ENCODE data around the gene RAB31. TPM values are rescaled to one million over a fixed set of nuclear protein-coding genes. Genes with fewer than 3 reads are reported as not detected.

Gene RAB31
- total and polyA plus RNA-seq, 2 of the 13 experiments (the other 11 are each of a cell fraction or from before 2014, with no cell fraction given): 1.1 to 1.7 TPM

DNA sequence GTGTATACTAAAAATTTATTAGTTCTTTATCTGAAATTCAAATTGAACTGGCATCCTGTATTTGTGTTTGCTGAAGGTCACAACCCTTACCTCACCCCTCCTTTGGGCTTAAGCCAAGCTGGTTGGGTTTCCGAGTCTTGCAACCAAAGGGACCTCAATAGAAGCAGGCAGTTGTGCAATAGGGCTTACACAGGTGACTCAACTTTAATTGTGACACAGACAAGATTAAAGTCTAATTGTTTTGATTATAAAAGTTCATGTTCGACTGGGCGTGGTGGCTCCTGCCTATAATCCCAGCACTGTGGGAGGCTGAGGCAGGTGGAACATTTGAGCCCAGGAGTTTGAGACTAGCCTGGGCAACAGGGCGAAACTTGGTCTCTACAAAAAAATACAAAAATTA is 71.5 kb downstream of the RAB31 start (continued):
- TF ChIP-seq, protein P1, sequence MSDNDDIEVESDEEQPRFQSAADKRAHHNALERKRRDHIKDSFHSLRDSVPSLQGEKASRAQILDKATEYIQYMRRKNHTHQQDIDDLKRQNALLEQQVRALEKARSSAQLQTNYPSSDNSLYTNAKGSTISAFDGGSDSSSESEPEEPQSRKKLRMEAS (IDR thresholded peaks at IDR 0.05): no peak
- TF ChIP-seq KDM4B (CRISPR knock-in tag; IDR thresholded peaks at IDR 0.05) (no peak), CEBPG (CRISPR knock-in tag; IDR thresholded peaks at IDR 0.05) (peak; percentile 86), HNF4A (CRISPR knock-in tag; IDR thresholded peaks at IDR 0.05) (peak; percentile 19; the same call in 1 of the 2 replicates), ZNF557 (CRISPR knock-in tag; IDR thresholded peaks at IDR 0.05) (no peak), SOX13 (IDR thresholded peaks at IDR 0.05) (no peak), SOX13 (CRISPR knock-in tag; conservative IDR thresholded peaks at IDR 0.05 in 1 of 2, IDR thresholded peaks at IDR 0.05 in 1 of 2) (peak in 1 of 2 experiments; percentile 42; a peak in 1 of 4 replicates), SOX5 (CRISPR knock-in tag; IDR thresholded peaks at IDR 0.05; ENCODE audit: borderline replicate concordance) (peak; percentile 29; the same call in 1 of the 2 replicates), ZNF567 (CRISPR knock-in tag; IDR thresholded peaks at IDR 0.05; ENCODE audit: borderline replicate concordance) (no peak), NR2F6 (IDR thresholded peaks at IDR 0.05) (peak; percentile 64), NR2F6 (CRISPR knock-in tag; IDR thresholded peaks at IDR 0.05) (peak; percentile 47; the same call in 1 of the 2 replicates), ZNF781 (CRISPR knock-in tag; IDR thresholded peaks at IDR 0.05; ENCODE audit: borderline replicate concordance, not compliant biosample characterization) (no peak), ZNF775 (CRISPR knock-in tag; IDR thresholded peaks at IDR 0.05; ENCODE audit: borderline replicate concordance) (no peak), PAX8 (CRISPR knock-in tag; IDR thresholded peaks at IDR 0.05; ENCODE audit: borderline replicate concordance) (no peak), FOXP1 (IDR thresholded peaks at IDR 0.05) (no peak), FOXP1 (CRISPR knock-in tag; IDR thresholded peaks at IDR 0.05) (0 out of 2 replicates have a peak, but pooled peaks have one; percentile 38), THAP11 (CRISPR knock-in tag; IDR thresholded peaks at IDR 0.05) (peak; percentile 40; the same call in 1 of the 2 replicates), ZNF644 (CRISPR knock-in tag; IDR thresholded peaks at IDR 0.05; ENCODE audit: low read depth) (peak; percentile 82), EP300 (IDR thresholded peaks at IDR 0.05; ENCODE audit: low read depth in 2 of 2, low read length in 2 of 2) (peak in 1 of 2 experiments; percentile 48; a peak in 2 of 4 replicates), EP300 (CRISPR knock-in tag; IDR thresholded peaks at IDR 0.05; ENCODE audit: borderline replicate concordance) (no peak; the same call in 1 of the 2 replicates), ATAD3A (CRISPR knock-in tag; IDR thresholded peaks at IDR 0.05) (no peak)
- TF ChIP-seq, protein P2, sequence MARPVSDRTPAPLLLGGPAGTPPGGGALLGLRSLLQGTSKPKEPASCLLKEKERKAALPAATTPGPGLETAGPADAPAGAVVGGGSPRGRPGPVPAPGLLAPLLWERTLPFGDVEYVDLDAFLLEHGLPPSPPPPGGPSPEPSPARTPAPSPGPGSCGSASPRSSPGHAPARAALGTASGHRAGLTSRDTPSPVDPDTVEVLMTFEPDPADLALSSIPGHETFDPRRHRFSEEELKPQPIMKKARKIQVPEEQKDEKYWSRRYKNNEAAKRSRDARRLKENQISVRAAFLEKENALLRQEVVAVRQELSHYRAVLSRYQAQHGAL (CRISPR knock-in tag; IDR thresholded peaks at IDR 0.05; ENCODE audit: not compliant biosample characterization): no peak
- TF ChIP-seq, protein P3, sequence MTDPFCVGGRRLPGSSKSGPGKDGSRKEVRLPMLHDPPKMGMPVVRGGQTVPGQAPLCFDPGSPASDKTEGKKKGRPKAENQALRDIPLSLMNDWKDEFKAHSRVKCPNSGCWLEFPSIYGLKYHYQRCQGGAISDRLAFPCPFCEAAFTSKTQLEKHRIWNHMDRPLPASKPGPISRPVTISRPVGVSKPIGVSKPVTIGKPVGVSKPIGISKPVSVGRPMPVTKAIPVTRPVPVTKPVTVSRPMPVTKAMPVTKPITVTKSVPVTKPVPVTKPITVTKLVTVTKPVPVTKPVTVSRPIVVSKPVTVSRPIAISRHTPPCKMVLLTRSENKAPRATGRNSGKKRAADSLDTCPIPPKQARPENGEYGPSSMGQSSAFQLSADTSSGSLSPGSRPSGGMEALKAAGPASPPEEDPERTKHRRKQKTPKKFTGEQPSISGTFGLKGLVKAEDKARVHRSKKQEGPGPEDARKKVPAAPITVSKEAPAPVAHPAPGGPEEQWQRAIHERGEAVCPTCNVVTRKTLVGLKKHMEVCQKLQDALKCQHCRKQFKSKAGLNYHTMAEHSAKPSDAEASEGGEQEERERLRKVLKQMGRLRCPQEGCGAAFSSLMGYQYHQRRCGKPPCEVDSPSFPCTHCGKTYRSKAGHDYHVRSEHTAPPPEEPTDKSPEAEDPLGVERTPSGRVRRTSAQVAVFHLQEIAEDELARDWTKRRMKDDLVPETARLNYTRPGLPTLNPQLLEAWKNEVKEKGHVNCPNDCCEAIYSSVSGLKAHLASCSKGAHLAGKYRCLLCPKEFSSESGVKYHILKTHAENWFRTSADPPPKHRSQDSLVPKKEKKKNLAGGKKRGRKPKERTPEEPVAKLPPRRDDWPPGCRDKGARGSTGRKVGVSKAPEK (CRISPR knock-in tag; IDR thresholded peaks at IDR 0.05; ENCODE audit: borderline replicate concordance): no peak
- TF ChIP-seq, protein P4, sequence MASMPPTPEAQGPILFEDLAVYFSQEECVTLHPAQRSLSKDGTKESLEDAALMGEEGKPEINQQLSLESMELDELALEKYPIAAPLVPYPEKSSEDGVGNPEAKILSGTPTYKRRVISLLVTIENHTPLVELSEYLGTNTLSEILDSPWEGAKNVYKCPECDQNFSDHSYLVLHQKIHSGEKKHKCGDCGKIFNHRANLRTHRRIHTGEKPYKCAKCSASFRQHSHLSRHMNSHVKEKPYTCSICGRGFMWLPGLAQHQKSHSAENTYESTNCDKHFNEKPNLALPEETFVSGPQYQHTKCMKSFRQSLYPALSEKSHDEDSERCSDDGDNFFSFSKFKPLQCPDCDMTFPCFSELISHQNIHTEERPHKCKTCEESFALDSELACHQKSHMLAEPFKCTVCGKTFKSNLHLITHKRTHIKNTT (CRISPR knock-in tag; IDR thresholded peaks at IDR 0.05): no peak
- TF ChIP-seq, protein P5, sequence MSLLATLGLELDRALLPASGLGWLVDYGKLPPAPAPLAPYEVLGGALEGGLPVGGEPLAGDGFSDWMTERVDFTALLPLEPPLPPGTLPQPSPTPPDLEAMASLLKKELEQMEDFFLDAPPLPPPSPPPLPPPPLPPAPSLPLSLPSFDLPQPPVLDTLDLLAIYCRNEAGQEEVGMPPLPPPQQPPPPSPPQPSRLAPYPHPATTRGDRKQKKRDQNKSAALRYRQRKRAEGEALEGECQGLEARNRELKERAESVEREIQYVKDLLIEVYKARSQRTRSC (CRISPR knock-in tag; IDR thresholded peaks at IDR 0.05; ENCODE audit: low read depth): no peak
- TF ChIP-seq, protein P6, sequence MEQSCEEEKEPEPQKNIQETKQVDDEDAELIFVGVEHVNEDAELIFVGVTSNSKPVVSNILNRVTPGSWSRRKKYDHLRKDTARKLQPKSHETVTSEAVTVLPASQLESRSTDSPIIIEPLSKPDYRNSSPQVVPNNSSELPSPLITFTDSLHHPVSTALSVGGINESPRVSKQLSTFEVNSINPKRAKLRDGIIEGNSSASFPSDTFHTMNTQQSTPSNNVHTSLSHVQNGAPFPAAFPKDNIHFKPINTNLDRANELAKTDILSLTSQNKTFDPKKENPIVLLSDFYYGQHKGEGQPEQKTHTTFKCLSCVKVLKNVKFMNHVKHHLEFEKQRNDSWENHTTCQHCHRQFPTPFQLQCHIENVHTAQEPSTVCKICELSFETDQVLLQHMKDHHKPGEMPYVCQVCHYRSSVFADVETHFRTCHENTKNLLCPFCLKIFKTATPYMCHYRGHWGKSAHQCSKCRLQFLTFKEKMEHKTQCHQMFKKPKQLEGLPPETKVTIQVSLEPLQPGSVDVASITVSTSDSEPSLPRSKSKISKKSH (CRISPR knock-in tag; IDR thresholded peaks at IDR 0.05; ENCODE audit: borderline replicate concordance): no peak
